GM12873 (cell line): ENCODE data around the gene DNHD1.

Experiments used
- CTCF ChIP-seq: IDR thresholded peaks from 2 replicates; pipeline ENCODE4 v1.5.1; 2012; ENCODE audit warnings: low read depth, mild to moderate bottlenecking, moderate library complexity, low read length, control low read depth; ENCODE audit not compliant: insufficient read depth; ENCODE audit errors: missing control alignments

The DNHD1 gene

GRCh38 chr11:6481012-6481923, 15.8 kb upstream of the DNHD1 start, which contains the start of the genes ARFIP2 and TIMM10B:
TSS of gene ARFIP2 (minus strand) at chr11:6481331. CDS start at chr11:6480421, 910 bp downstream.
TSS of gene TIMM10B (plus strand) at chr11:6481501. CDS start at chr11:6481517, 16 bp downstream.
- no peak for TF ChIP-seq CTCF

- no peak for TF ChIP-seq CTCF
Measured at GRCh38 chr11:6481924-6482275, 15.2 kb upstream of the DNHD1 start.

- TF ChIP-seq CTCF: no peak
Measured at GRCh38 chr11:6482441-6482840, 14.6 kb upstream of the DNHD1 start.

- TF ChIP-seq CTCF: no peak
Measured at GRCh38 chr11:6483015-6483414, 14.1 kb upstream of the DNHD1 start.

- TF ChIP-seq CTCF: no peak
Measured at GRCh38 chr11:6485661-6486060, 11.4 kb upstream of the DNHD1 start.

GRCh38 chr11:6486256-6486655, 10.8 kb upstream of the DNHD1 start:
- no peak for TF ChIP-seq CTCF

GRCh38 chr11:6486938-6487337, 10.1 kb upstream of the DNHD1 start:
- no peak for TF ChIP-seq CTCF
